Measurements from ENCODE around the gene WDR88.

The WDR88 gene

DNA sequence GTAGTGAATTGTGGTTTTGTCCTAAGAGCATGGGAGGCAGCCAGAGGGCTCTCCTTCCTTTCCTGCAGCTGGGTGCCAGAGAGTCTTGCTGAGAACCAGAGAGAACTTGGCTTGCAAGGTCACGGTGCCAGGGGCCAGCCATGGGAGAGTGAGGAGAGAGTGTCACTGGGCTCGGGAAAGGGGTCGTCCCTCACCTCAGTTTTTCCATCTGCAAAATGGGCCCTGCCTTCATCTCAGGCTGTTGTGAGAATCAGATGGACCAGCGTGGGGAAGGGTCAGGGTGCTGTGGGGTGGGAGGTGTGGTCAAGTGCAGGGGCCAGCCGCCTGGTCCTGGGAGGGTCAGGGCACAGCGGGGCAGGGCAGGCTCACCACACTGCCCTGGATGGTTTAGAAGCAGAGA lies 69.6 kb downstream of the WDR88 start:
- H3K9me3 ChIP-seq (ENCODE audit: low read length): no peaks in the 10 kb centered on the region
- H3K4me3 ChIP-seq (ENCODE audit: low read depth, low read length, poor library complexity, severe bottlenecking): no peak overlapping the region
- H3K36me3 ChIP-seq (ENCODE audit: insufficient read depth, low read length): no peaks in the 10 kb centered on the region
- H3K79me2 ChIP-seq (ENCODE audit: insufficient read depth, low read length): no peaks in the 10 kb centered on the region
- no peaks in the 10 kb centered on the region for H3K27me3 ChIP-seq (ENCODE audit: insufficient read depth, low read length)
- H2AFZ ChIP-seq (ENCODE audit: low read length): no peak overlapping the region
- H3K9me2 ChIP-seq (ENCODE audit: low read depth, low read length): no peaks in the 10 kb centered on the region
- H3K9ac ChIP-seq (ENCODE audit: low read length): no peak overlapping the region
- H4K20me1 ChIP-seq (ENCODE audit: insufficient read depth, low read length): no peaks in the 10 kb centered on the region
- no peak for TF ChIP-seq EZH2 (IDR thresholded peaks at IDR 0.05; ENCODE audit: borderline replicate concordance, low read length)
- TF ChIP-seq, protein P1, sequence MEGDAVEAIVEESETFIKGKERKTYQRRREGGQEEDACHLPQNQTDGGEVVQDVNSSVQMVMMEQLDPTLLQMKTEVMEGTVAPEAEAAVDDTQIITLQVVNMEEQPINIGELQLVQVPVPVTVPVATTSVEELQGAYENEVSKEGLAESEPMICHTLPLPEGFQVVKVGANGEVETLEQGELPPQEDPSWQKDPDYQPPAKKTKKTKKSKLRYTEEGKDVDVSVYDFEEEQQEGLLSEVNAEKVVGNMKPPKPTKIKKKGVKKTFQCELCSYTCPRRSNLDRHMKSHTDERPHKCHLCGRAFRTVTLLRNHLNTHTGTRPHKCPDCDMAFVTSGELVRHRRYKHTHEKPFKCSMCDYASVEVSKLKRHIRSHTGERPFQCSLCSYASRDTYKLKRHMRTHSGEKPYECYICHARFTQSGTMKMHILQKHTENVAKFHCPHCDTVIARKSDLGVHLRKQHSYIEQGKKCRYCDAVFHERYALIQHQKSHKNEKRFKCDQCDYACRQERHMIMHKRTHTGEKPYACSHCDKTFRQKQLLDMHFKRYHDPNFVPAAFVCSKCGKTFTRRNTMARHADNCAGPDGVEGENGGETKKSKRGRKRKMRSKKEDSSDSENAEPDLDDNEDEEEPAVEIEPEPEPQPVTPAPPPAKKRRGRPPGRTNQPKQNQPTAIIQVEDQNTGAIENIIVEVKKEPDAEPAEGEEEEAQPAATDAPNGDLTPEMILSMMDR (IDR thresholded peaks at IDR 0.05; ENCODE audit: low read length): no peak
- H3K27ac ChIP-seq (ENCODE audit: low read depth, low read length, poor library complexity, severe bottlenecking): no peak overlapping the region
- no peak overlapping the region for H3K4me2 ChIP-seq (ENCODE audit: low read length)
- H3F3A ChIP-seq (ENCODE audit: insufficient read depth, low read length): no peaks in the 10 kb centered on the region
- H3K4me1 ChIP-seq (ENCODE audit: insufficient read depth, low read length, severe bottlenecking): no peaks in the 10 kb centered on the region

DNA sequence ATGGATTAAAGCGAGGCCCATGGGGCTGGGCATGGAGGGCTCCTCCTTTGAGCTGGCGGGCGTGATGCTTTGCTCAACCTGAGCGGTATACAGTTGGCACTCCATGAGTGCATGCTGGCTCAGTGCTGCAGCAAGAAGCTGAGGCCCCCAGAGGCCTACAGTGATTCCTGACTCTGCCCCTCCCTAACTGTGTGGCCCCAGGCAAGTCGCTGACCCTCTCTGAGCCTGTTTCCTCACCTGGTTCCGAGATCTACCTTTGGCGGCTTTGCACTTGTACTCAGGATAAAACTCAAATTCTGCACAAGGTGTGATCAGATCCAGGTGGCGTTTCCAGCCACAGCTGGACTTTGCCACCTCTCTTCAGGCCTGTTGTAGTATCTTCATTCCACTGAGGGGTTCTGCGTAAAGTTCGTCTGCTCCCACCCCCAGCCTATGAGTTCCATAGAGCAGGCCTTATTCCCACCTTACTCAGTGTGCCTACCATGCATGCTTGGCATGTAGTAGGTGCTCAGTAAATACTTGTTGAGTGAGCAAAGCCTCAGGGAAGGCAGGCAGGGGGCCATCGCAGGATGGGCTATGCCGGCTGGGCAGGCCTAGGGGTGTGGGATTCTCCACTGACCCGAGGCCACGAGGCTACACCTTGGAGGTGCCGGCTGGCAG lies 70.1 kb downstream of the WDR88 start:
- H3K9me2 ChIP-seq (ENCODE audit: low read depth, low read length): no peaks in the 10 kb centered on the region
- no peak overlapping the region for H3K9ac ChIP-seq (ENCODE audit: low read length)
- no peaks in the 10 kb centered on the region for H3K79me2 ChIP-seq (ENCODE audit: insufficient read depth, low read length)
- no peaks in the 10 kb centered on the region for H3K27me3 ChIP-seq (ENCODE audit: insufficient read depth, low read length)
- no peaks in the 10 kb centered on the region for H3K36me3 ChIP-seq (ENCODE audit: insufficient read depth, low read length)
- H2AFZ ChIP-seq (ENCODE audit: low read length): no peak overlapping the region
- H3F3A ChIP-seq (ENCODE audit: insufficient read depth, low read length): no peaks in the 10 kb centered on the region
- H3K4me2 ChIP-seq (ENCODE audit: low read length): no peak overlapping the region
- no peaks in the 10 kb centered on the region for H4K20me1 ChIP-seq (ENCODE audit: insufficient read depth, low read length)
- H3K4me1 ChIP-seq (ENCODE audit: insufficient read depth, low read length, severe bottlenecking): no peaks in the 10 kb centered on the region
- H3K4me3 ChIP-seq (ENCODE audit: low read depth, low read length, poor library complexity, severe bottlenecking): no peak overlapping the region
- TF ChIP-seq EZH2 (IDR thresholded peaks at IDR 0.05; ENCODE audit: borderline replicate concordance, low read length): no peak
- TF ChIP-seq, protein P1 (IDR thresholded peaks at IDR 0.05; ENCODE audit: low read length): no peak
- H3K9me3 ChIP-seq (ENCODE audit: low read length): no peaks in the 10 kb centered on the region
- no peak overlapping the region for H3K27ac ChIP-seq (ENCODE audit: low read depth, low read length, poor library complexity, severe bottlenecking)

DNA sequence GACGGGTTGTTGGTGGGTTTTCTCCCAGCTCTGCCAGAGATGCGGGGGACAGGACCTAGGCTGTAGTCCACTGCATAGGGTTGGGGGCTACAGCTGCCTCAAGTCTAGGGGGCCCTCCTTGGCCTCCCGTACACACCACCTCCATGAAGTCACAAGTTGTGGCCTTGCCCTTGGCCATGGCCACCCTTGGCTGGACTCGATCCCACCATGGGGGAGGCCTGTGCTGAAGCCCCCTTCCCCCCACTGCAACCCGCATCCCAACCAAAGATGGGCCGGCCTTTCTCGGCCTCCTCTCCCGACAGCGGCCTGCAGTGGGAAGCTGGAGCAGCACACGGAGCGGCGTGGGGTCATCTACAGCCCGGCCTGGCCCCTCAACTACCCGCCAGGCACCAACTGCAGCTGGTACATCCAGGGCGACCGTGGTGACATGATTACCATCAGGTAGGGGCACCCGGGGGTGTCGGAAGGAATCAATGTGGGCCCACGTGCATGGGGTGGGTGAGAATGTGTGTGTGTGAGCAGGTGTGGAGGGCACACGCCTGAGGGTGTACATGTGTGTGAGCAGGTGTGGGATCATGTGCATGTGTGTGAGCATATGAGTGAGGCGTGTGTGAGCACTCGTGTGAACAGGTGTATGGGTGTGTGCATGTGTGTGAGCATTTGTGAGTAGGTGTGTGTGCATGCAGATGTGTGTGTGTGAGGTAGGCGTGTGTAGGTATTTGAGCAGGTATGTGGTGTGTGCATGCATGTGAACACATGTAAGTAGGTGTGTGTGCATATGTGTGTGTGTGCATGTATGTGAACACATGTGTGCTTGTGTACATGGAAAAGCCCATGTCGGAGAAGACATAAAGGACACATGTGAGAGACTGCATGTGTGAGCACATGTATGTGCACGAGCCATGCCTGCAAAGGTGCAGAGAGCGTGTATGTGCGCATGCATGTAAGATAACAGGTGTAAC lies 70.9 kb downstream of the WDR88 start:
- no peaks in the 10 kb centered on the region for H4K20me1 ChIP-seq (ENCODE audit: insufficient read depth, low read length)
- no peaks in the 10 kb centered on the region for H3K27me3 ChIP-seq (ENCODE audit: insufficient read depth, low read length)
- H3F3A ChIP-seq (ENCODE audit: insufficient read depth, low read length): no peaks in the 10 kb centered on the region
- no peak overlapping the region for H3K4me3 ChIP-seq (ENCODE audit: low read depth, low read length, poor library complexity, severe bottlenecking)
- no peaks in the 10 kb centered on the region for H3K36me3 ChIP-seq (ENCODE audit: insufficient read depth, low read length)
- H3K9me2 ChIP-seq (ENCODE audit: low read depth, low read length): no peaks in the 10 kb centered on the region
- no peak for TF ChIP-seq EZH2 (IDR thresholded peaks at IDR 0.05; ENCODE audit: borderline replicate concordance, low read length)
- TF ChIP-seq, protein P1 (IDR thresholded peaks at IDR 0.05; ENCODE audit: low read length): no peak
- no peak overlapping the region for H3K4me2 ChIP-seq (ENCODE audit: low read length)
- H3K27ac ChIP-seq (ENCODE audit: low read depth, low read length, poor library complexity, severe bottlenecking): no peak overlapping the region
- H2AFZ ChIP-seq (ENCODE audit: low read length): no peak overlapping the region
- no peak overlapping the region for H3K9ac ChIP-seq (ENCODE audit: low read length)
- H3K79me2 ChIP-seq (ENCODE audit: insufficient read depth, low read length): no peaks in the 10 kb centered on the region
- H3K9me3 ChIP-seq (ENCODE audit: low read length): no peaks in the 10 kb centered on the region
- no peaks in the 10 kb centered on the region for H3K4me1 ChIP-seq (ENCODE audit: insufficient read depth, low read length, severe bottlenecking)
